HG03095 (cell line): ENCODE results near the gene FAM9C.
A peak's percentile ranks its signal among the peaks of the same experiment; 100 is the strongest.
"Not testable (repeated sequence)": the region's sequence is repeated elsewhere in the genome, so short reads cannot be mapped to it uniquely, and the experiment has no call there.

Experiments
- ATAC-seq: cut with Tn5 transposase; IDR thresholded peaks from one replicate; pipeline ENCODE4 v1.9.1; 2021; ENCODE audit warnings: moderate library complexity; ENCODE audit not compliant: unreplicated experiment

Gene FAM9C

GRCh38 chrX:13076176-13076961 is 31.9 kb upstream of the FAM9C start:
- ATAC-seq = peak; percentile 39

DNA sequence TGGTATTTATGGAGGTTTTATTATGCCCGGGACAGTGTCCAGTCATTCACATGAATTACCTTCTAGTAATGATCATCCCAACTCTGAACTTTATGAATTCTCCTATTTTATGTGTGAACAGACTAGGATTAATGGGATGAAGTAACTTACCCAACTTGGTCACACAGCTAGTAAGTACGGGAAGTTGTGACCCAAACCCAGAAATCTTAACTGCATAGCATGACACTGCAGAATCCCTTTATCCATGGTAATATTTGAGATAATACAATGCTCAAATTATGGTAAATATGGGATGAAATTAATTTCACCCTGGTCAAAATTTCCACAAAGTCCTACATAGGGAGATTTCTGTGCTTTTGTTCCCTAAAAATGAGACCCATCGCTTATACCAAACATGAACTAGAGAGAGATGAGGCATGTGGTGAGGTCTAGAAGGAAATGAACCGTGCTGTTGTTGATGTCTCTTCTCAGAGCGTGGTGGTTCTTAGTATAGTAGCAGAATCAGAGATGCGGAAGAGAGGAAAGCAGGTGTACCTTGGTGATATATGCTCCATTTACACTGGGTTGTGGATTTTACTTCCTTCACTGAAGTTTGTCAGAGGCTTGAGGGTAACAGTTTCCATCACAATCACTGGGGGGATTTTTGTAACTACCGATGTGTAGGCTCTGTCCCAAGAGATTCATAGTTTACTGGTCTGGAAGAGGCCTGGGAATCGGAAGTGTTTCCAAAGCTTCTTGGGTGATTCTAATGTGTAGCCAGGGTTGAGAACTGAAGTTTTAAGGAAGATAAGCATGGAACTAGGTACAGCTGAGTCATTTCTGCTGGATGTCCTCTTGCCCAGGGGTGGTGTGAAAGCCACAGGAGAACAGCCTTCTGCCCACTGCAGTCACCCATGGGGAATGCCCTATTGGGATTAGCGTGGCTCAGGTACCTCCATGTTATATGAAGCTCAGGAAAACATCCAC is 30.2 kb upstream of the FAM9C start:
- ATAC-seq = peak; percentile 86

GRCh38 chrX:13069771-13070416 is 25.5 kb upstream of the FAM9C start:
- no peak for ATAC-seq

GRCh38 chrX:13068651-13069050 is 24.2 kb upstream of the FAM9C start:
- ATAC-seq = no peak

DNA sequence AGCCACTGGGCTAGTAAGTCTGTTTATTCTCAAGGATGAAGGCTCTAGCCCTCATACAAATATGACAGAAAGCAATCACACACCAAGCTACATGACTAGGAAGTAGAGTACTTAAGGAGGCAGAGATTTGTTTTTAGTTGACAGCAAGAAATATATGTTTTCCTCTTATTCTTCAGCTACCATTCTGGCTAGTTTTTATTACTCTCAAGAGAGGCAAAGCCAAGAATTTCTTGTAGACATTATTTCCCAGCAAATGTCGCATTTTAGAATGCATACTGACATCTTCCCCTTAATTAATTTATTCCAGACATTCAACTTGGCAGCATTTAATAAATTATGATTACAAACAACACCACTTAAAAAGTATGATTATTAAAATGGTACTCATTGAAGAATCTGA is 23.4 kb upstream of the FAM9C start:
- no peak for ATAC-seq

GRCh38 chrX:13066391-13066790 is 22.0 kb upstream of the FAM9C start:
- no peak for ATAC-seq

- ATAC-seq = no peak
Observed at GRCh38 chrX:13064599-13065143, 20.3 kb upstream of the FAM9C start.

- not testable (repeated sequence) for ATAC-seq
Observed at GRCh38 chrX:13063124-13063523, 18.7 kb upstream of the FAM9C start.

DNA sequence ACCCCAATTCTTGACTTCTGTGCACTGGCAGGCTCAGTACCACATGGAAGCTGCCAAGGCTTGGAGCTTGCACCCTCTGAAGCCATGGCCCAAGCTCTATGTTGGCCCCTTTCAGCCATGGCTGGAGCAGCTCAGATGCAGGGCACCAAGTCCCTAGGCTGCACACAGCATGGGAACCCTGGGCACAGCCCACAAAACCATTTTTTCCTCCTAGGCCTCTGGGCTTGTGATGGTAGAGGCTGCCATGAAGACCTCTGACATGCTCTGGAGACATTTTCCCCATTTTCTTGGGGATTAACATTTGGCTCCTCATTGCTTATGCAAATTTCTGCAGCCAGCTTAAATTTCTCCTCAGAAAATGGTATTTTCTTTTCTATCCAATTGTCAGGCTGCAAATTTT is 17.9 kb upstream of the FAM9C start:
- not testable (repeated sequence) for ATAC-seq

DNA sequence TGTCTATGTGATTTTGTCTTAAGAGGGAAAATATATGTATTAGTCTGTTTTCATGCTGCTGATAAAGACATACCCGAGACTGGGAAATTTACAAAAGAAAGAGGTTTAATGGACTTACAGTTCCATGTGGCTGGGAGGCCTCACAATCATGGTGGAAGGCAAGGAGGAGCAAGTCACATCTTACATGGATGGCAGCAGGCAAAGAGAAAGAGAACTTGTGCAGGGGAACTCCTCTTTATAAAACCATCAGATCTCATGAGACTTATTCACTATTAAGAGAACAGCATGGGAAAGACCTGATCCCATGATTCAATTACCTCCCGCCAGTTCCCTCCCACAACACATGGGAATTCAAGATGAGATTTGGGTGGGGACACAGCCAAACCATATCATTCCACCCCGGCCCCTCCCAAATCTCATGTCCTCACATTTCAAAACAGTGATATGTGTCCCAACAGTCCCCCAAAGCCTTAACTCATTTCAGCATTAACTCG is 16.8 kb upstream of the FAM9C start:
- not testable (repeated sequence) for ATAC-seq

DNA sequence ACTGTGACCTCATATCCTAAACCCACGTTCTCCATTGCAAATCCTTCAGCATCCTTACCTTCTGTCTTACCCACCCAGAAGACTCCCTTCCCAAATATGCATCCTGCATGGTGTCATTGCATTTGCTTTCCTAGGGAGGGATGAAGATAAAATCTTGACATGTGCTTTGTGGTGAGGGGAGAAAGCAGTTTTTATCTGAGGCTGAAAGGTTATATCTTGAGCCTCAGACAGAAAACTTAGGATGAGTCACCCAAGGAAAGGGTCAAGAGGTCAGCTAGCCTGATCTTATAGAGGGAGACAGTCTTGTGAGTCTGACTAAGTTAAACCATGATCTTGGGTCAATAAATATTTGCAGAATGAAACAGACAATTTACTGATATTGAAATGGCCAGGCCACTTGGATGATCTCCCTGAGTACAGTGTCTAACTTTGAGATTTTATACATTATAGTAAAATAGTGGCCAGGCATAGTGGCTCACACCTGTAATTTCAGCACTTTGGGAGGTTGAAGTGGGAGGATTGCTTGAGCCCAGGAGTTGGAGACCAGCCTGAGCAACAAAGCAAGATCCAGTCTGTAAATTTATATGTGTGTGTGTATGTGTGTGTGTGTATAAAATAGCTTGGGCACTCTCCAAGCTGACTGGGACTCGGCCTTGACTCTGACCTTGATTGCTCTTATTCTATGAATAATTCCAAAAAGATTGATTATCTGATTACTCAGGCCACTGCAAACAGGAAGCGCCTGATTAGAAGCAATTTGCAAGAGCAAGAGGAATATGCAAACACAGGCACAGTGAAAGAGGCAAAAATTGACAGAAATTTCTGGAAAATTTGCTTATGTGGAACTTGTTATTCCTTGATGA is 15.4 kb upstream of the FAM9C start:
- ATAC-seq = no peak

GRCh38 chrX:13055486-13055885 is 11.1 kb upstream of the FAM9C start:
- ATAC-seq = no peak

DNA sequence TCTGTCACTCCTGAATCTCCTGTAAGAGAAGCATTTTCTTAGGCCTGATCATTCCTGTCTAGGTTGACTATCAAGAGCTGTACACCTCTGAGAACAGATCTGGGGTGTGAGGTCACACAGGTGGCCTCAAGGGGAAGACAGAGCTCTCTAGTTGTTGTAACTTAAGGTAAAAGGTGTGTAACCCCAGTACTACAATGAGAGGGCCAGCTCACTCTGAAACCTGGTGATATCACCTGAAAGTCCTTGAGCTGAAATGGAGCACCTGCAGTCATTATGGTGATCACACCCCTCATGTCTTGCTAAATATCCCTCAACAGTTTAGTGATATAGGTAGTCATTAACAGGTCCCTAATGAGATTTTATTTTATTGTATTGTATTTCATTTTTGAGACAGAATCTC is 8.8 kb upstream of the FAM9C start:
- no peak for ATAC-seq

DNA sequence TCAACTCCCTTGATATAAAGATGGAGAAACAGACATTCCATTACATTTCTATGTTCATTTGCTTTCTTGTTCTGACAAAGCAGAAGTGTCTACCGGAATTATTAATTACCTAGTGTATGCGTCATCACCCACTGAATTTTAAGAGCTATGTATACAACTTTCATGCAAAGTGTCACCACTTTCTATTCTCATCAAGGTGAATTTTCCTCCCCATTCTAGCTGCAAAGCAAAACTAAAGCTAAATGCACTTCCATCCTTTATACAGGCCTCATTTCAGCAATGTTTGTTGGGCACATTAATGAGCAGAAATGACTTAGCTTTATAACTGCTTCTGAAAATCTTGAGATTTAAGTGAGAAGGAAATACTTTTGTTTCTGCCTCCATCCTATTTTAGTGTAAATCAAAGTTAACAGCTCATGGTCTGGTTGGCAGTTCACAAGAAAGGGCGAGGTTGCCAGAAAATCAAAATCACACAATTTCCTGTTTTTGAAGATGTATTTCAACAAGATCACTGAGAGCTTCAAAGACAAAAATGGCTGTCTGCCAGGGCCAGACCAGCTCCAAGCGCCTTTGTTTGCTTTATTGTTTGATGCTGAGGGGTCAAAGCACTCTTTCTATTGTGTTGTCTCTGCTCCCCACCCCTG is 7.2 kb upstream of the FAM9C start:
- ATAC-seq = peak; percentile 58

DNA sequence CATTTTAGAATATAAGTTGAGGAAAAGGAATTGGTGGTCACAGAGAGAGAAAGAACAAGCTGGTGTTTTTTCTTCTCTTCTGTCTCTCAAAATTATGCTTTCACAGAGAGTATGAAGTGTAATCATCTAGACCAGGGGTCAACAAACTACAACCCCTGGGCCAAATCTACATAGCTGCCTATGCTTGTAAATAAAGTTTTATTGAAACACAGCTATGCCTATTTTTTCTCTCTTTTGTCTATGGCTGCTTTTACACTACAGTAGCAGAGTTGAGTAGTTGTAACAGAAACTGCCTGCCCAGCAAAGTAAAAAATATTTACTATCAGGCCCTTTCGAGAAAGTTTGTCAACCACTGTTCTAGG is 6.7 kb upstream of the FAM9C start:
- no peak for ATAC-seq

DNA sequence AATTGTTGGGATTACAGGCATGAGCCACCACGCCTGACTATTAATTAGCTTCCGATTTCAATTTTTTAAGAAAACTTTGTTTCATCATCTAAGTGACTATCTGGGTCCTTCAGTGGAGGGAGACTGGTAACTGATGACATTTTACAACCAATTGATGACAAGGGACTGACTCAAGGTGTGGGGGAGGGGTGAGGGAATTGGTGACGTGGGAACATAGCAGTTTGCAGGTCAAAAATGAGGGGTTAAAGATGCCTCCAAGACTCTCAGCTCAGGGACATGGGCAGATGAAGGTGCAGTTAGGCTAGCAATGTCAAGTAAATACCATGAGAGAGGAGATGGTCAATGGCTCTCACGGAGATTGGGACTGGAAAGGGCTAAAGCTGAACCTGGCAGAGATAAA is 5.7 kb upstream of the FAM9C start:
- ATAC-seq = no peak

DNA sequence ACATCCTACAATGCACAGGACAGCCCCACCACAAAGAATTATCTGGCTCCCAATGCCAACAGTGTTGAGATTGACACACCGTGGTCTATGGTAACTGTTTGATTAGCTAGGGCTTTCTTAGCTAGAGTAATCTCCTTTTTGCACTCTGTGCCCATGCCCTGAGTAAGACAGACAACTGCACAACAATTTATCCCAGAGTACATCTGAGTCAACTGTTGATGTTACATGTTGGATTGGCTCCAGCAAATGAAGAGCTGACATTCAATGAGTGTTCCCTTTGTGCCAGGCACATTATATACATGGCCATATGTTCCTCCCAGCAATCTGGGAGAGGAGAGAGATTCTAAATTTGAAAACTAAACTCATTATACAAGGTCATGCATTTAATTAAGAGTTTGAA is 3.9 kb upstream of the FAM9C start:
- ATAC-seq = no peak

DNA sequence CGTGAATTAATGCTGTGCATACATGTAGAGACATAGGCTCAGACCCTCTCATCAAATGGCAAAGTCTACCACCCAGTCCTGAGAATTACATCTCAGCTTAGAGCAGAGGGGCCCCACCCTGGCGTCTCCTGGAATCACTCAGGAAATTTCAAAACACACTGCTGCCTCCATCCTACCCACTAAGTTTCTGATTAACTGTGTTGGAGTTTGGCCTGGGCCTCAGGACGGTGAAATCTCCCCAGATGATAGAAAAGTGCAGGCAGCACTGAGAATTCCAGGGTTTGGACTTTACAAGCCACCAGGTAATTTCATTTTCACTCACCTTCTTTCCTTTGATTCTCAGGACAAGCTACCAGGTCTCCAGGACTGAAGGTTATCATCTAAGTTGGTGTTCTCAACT is 3.3 kb upstream of the FAM9C start:
- no peak for ATAC-seq

GRCh38 chrX:13046141-13046855 is 1.9 kb upstream of the FAM9C start:
- ATAC-seq = no peak
